ENCODE measurements around the gene PPARG.

GRCh38 chr3:12470680-12471079 lies 181.8 kb downstream of the PPARG start:
- TF ChIP-seq RNF2 (IDR thresholded peaks at IDR 0.05; ENCODE audit: borderline replicate concordance, low read depth, low read length, missing control alignments, poor library complexity, severe bottlenecking) (no peak), CTCF (IDR thresholded peaks at IDR 0.05; ENCODE audit: control extremely low read depth in 1 of 3, insufficient read depth in 1 of 3, low read depth in 1 of 3, low read length in 3 of 3) (no peak)
